Esophagus muscularis mucosa (tissue), 3 donors: ENCODE data around the gene LCA5L.

Experiments
- CTCF ChIP-seq, 3 experiments: fragments of 200-600 bp in 2 of 3; fragments of 450-650 bp in 1 of 3; sonication (generic) in 2 of 3; IDR thresholded peaks; one replicate each; pipeline ENCODE4 v1.5.1; 2017 to 2019; ENCODE audit warnings: antibody characterized with exemption in 3 of 3, mild to moderate bottlenecking in 2 of 3, moderate library complexity in 1 of 3
- EP300 ChIP-seq: sonication (generic); formaldehyde crosslinking; IDR thresholded peaks from one replicate; pipeline ENCODE4 v1.6.1; 2017; ENCODE audit warnings: antibody characterized with exemption

- TF ChIP-seq EP300 (no peak), CTCF (IDR thresholded peaks at IDR 0.05) (no peak)
Measured at GRCh38 chr21:39363607-39364555, 81.7 kb downstream of the LCA5L start.
